ENCODE measurements around the gene ERC2.

GRCh38 chr3:56005196-56005805 lies 463.0 kb downstream of the ERC2 start:
- TF ChIP-seq REST (IDR thresholded peaks at IDR 0.05; ENCODE audit: low read depth), result no peak
- no peak for TF ChIP-seq YY1 (IDR thresholded peaks at IDR 0.05; ENCODE audit: low read depth)
- TF ChIP-seq TCF12 (IDR thresholded peaks at IDR 0.05; ENCODE audit: low read depth), result no peak
- no peak for TF ChIP-seq TAF1 (IDR thresholded peaks at IDR 0.05; ENCODE audit: low read depth)
- no peak for TF ChIP-seq RAD21 (IDR thresholded peaks at IDR 0.05; ENCODE audit: low read depth)
- TF ChIP-seq EP300 (IDR thresholded peaks at IDR 0.05; ENCODE audit: borderline replicate concordance), result no peak
- TF ChIP-seq ZBTB7A (IDR thresholded peaks at IDR 0.05; ENCODE audit: low read depth), result no peak
- no peak for TF ChIP-seq EGR1 (IDR thresholded peaks at IDR 0.05)
- TF ChIP-seq NFIC (IDR thresholded peaks at IDR 0.05), result no peak
- TF ChIP-seq TEAD4 (IDR thresholded peaks at IDR 0.05), result no peak

All from Ishikawa (cell line).